SK-N-SH (cell line): Measurements from ENCODE around the gene JPT2. TPM values are rescaled to one million over a fixed set of nuclear protein-coding genes. Genes with fewer than 3 reads are reported as not detected.

Source experiments
- CTCF ChIA-PET: fragments of 300-600, 350-600 bp; formaldehyde crosslinking; extraction: SDS; loops from one replicate; lab custom pipeline; 2021; lab: Yijun Ruan, JAX
- POLR2A ChIA-PET: fragments of 350-600 bp; sonication (Branson Sonifier 250); formaldehyde crosslinking; extraction: SDS; loops from one replicate; lab custom pipeline; 2020; ENCODE audit warnings: antibody characterized with exemption, inconsistent platforms; lab: Yijun Ruan, JAX
- DNase-seq: peaks from one replicate; pipeline ENCODE4 v3.0.0; 2012
- H2AFZ ChIP-seq: fragments of 200-600 bp; sonication (generic); 2 replicates; pipeline ENCODE4 v1.8.1; 2016; ENCODE audit warnings: antibody characterized with exemption, mild to moderate bottlenecking, low read depth
- H3F3A ChIP-seq: fragments of 200-600 bp; sonication (generic); replicated peaks from 2 replicates; pipeline ENCODE3; 2016; ENCODE audit warnings: antibody characterized with exemption, mild to moderate bottlenecking; ENCODE audit not compliant: insufficient read depth
- H3K27ac ChIP-seq, 2 experiments: fragments of 200-500 bp in 1 of 2; fragments of 200-600 bp in 1 of 2; sonication (Bioruptor generic) in 1 of 2; sonication (generic), shearing (Covaris generic) in 1 of 2; 2 replicates each; pipeline versions ENCODE4 v1.5.1 to v1.6.1; 2014 to 2016; ENCODE audit warnings: low read depth in 2 of 2, inconsistent platforms in 1 of 2, low read length in 1 of 2, mild to moderate bottlenecking in 1 of 2, mixed read lengths in 1 of 2
- H3K27me3 ChIP-seq: fragments of 200-600 bp; sonication (generic), shearing (Covaris generic); 2 replicates; pipeline ENCODE4 v1.6.1; 2016; ENCODE audit warnings: mixed run types; ENCODE audit not compliant: insufficient read depth
- H3K36me3 ChIP-seq, 2 experiments: fragments of 200-500 bp in 1 of 2; fragments of 200-600 bp in 1 of 2; sonication (Bioruptor generic) in 1 of 2; sonication (generic) in 1 of 2; replicated peaks in 1 of 2; 2 replicates each; pipeline versions ENCODE3 to v1.5.1; 2014 to 2016; ENCODE audit warnings: low read length in 1 of 2, mild to moderate bottlenecking in 1 of 2; ENCODE audit not compliant: insufficient read depth in 2 of 2, control insufficient read depth in 1 of 2
- H3K4me1 ChIP-seq, 2 experiments: fragments of 200-500 bp in 1 of 2; fragments of 200-600 bp in 1 of 2; sonication (Bioruptor generic) in 1 of 2; sonication (generic), shearing (Covaris generic) in 1 of 2; 2 replicates each; pipeline versions ENCODE4 v1.5.1 to v1.6.1; 2014 to 2016; ENCODE audit warnings: low read depth in 1 of 2, low read length in 1 of 2, mixed run types in 1 of 2; ENCODE audit not compliant: insufficient read depth in 2 of 2, control insufficient read depth in 1 of 2
- H3K4me2 ChIP-seq: fragments of 200-600 bp; sonication (generic), shearing (Covaris generic); 2 replicates; pipeline ENCODE4 v1.6.1; 2017; ENCODE audit warnings: mixed run types
- H3K4me3 ChIP-seq, 2 experiments: fragments of 200-500 bp in 1 of 2; fragments of 200-600 bp in 1 of 2; sonication (Bioruptor generic) in 1 of 2; sonication (generic), shearing (Covaris generic) in 1 of 2; 2 replicates each; pipeline versions ENCODE4 v1.5.1 to v1.8.1; 2014 to 2016; ENCODE audit warnings: low read depth in 2 of 2, inconsistent platforms in 1 of 2, low read length in 1 of 2, mild to moderate bottlenecking in 1 of 2, mixed read lengths in 1 of 2, moderate library complexity in 1 of 2
- H3K79me2 ChIP-seq: fragments of 200-600 bp; sonication (generic); 2 replicates; pipeline ENCODE4 v1.8.1; 2017; ENCODE audit warnings: mild to moderate bottlenecking; ENCODE audit not compliant: insufficient read depth
- H3K9ac ChIP-seq: fragments of 200-600 bp; sonication (generic); 2 replicates; pipeline ENCODE4 v1.6.1; 2017; ENCODE audit warnings: mixed run types
- H3K9me2 ChIP-seq: fragments of 200-600 bp; sonication (generic); 2 replicates; pipeline ENCODE4 v1.6.1; 2017; ENCODE audit warnings: mixed run types
- H3K9me3 ChIP-seq: fragments of 200-600 bp; sonication (generic); 2 replicates; pipeline ENCODE4 v1.6.1; 2017; ENCODE audit warnings: mixed run types, mild to moderate bottlenecking, moderate library complexity
- H4K20me1 ChIP-seq: fragments of 200-600 bp; sonication (generic); 2 replicates; pipeline ENCODE4 v1.6.1; 2017; ENCODE audit warnings: mild to moderate bottlenecking, mixed run types; ENCODE audit not compliant: insufficient read depth
- CHD2 ChIP-seq: fragments of 150-350 bp; IDR thresholded peaks from 2 replicates; pipeline ENCODE4 v1.6.1; 2018; ENCODE audit warnings: low read length; ENCODE audit not compliant: partially characterized antibody
- EP300 ChIP-seq, 2 experiments: IDR thresholded peaks; 2 replicates each; pipeline versions ENCODE4 v1.4.0 to v1.6.1; 2012; ENCODE audit warnings: borderline replicate concordance in 1 of 2, low read depth in 1 of 2, low read length in 1 of 2
- GABPA ChIP-seq: IDR thresholded peaks from 2 replicates; pipeline ENCODE4 v1.4.0; 2012; ENCODE audit warnings: low read depth, mild to moderate bottlenecking
- GATA2 ChIP-seq: sonication (generic); formaldehyde crosslinking; IDR thresholded peaks from 2 replicates; pipeline ENCODE4 v1.5.0; 2020; ENCODE audit warnings: mild to moderate bottlenecking, missing genetic modification reagents
- JUND ChIP-seq: IDR thresholded peaks from 2 replicates; pipeline ENCODE4 v1.4.0; 2012
- MEF2A ChIP-seq: IDR thresholded peaks from 2 replicates; pipeline ENCODE4 v1.4.0; 2012; ENCODE audit warnings: low read depth, borderline replicate concordance
- NFIC ChIP-seq: IDR thresholded peaks from 2 replicates; pipeline ENCODE4 v1.4.0; 2012; ENCODE audit warnings: borderline replicate concordance
- RAD21 ChIP-seq: IDR thresholded peaks from 2 replicates; pipeline ENCODE4 v1.6.1; 2012; ENCODE audit warnings: mild to moderate bottlenecking, low read length
- RXRA ChIP-seq: IDR thresholded peaks from 2 replicates; pipeline ENCODE4 v1.4.0; 2012; ENCODE audit warnings: low read depth, mild to moderate bottlenecking, borderline replicate concordance
- SIN3A ChIP-seq: IDR thresholded peaks from 2 replicates; pipeline ENCODE4 v1.6.1; 2012; ENCODE audit warnings: low read depth, mild to moderate bottlenecking, low read length, moderate library complexity, borderline replicate concordance
- TAF1 ChIP-seq: IDR thresholded peaks from 2 replicates; pipeline ENCODE4 v1.6.1; 2012; ENCODE audit warnings: low read depth, mild to moderate bottlenecking, low read length, moderate library complexity, borderline replicate concordance
- WGBS: methylation state at CpG from one replicate; pipeline ENCODE4 v1.1.6; 2017; ENCODE audit warnings: low lambda C conversion rate; 5-methylcytosine and 5-hydroxymethylcytosine counted together
- polyA plus RNA-seq, 3 experiments: library from polyadenylated mRNA; depleted of rRNA; stranded (reverse); fragments of >200 nt; gene quantifications; 2 replicates each; pipeline ENCODE4 v1.2.3, GENCODE V29; 2012
- TF ChIP-seq, protein P1 (sequence below): IDR thresholded peaks from 2 replicates; pipeline ENCODE4 v1.4.0; 2012; ENCODE audit warnings: low read depth, borderline replicate concordance
- TF ChIP-seq, protein P2 (sequence below): IDR thresholded peaks from 2 replicates; pipeline ENCODE4 v1.4.0; 2012; ENCODE audit warnings: low read depth
- TF ChIP-seq, protein P3 (sequence below): fragments of 150-350 bp; IDR thresholded peaks from 2 replicates; pipeline ENCODE4 v1.6.1; 2016; ENCODE audit warnings: mild to moderate bottlenecking, low read depth, low read length
- TF ChIP-seq, protein P4 (sequence below): IDR thresholded peaks from 2 replicates; pipeline ENCODE4 v1.4.0; 2012; ENCODE audit warnings: low read depth, borderline replicate concordance
- TF ChIP-seq, protein P5 (sequence below): IDR thresholded peaks from 2 replicates; pipeline ENCODE4 v1.6.1; 2012; ENCODE audit warnings: mild to moderate bottlenecking, low read depth, low read length, moderate library complexity
- TF ChIP-seq, protein P6 (sequence below): fragments of 200-600 bp; sonication (generic); IDR thresholded peaks from 2 replicates; pipeline ENCODE4 v1.6.1; 2017; ENCODE audit warnings: antibody characterized with exemption, mild to moderate bottlenecking, moderate library complexity

JPT2 gene
- polyA plus RNA-seq, 1 of the 3 experiments (the other 2 are of a cell fraction) = 67.4 TPM

DNA sequence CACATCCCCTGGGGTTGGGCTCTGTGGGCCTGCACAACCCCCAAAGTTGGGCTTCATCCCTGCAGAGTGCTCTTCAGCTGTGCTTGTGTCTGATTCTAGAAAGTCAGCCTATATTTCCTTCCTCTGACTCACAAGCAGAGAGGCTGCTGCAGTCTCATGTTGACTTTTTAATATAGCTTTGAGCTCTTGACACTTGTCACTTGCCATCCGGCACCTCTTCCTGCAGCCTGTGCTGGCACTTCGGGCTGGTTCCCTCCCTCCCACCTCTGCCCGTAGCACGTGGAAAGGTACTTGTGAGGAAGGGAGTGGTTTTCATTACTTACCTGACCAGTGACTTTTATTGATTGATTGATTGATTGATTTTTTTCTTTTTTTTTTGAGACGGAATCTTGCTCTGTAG is 19.0 kb upstream of the JPT2 start (continued):
- TF ChIP-seq TAF1 (no peak), RXRA (no peak), NFIC (no peak)
- TF ChIP-seq, protein P1, sequence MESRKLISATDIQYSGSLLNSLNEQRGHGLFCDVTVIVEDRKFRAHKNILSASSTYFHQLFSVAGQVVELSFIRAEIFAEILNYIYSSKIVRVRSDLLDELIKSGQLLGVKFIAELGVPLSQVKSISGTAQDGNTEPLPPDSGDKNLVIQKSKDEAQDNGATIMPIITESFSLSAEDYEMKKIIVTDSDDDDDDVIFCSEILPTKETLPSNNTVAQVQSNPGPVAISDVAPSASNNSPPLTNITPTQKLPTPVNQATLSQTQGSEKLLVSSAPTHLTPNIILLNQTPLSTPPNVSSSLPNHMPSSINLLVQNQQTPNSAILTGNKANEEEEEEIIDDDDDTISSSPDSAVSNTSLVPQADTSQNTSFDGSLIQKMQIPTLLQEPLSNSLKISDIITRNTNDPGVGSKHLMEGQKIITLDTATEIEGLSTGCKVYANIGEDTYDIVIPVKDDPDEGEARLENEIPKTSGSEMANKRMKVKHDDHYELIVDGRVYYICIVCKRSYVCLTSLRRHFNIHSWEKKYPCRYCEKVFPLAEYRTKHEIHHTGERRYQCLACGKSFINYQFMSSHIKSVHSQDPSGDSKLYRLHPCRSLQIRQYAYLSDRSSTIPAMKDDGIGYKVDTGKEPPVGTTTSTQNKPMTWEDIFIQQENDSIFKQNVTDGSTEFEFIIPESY = no peak
- TF ChIP-seq, protein P2, sequence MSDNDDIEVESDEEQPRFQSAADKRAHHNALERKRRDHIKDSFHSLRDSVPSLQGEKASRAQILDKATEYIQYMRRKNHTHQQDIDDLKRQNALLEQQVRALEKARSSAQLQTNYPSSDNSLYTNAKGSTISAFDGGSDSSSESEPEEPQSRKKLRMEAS = no peak
- TF ChIP-seq, protein P3, sequence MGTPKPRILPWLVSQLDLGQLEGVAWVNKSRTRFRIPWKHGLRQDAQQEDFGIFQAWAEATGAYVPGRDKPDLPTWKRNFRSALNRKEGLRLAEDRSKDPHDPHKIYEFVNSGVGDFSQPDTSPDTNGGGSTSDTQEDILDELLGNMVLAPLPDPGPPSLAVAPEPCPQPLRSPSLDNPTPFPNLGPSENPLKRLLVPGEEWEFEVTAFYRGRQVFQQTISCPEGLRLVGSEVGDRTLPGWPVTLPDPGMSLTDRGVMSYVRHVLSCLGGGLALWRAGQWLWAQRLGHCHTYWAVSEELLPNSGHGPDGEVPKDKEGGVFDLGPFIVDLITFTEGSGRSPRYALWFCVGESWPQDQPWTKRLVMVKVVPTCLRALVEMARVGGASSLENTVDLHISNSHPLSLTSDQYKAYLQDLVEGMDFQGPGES = no peak

DNA sequence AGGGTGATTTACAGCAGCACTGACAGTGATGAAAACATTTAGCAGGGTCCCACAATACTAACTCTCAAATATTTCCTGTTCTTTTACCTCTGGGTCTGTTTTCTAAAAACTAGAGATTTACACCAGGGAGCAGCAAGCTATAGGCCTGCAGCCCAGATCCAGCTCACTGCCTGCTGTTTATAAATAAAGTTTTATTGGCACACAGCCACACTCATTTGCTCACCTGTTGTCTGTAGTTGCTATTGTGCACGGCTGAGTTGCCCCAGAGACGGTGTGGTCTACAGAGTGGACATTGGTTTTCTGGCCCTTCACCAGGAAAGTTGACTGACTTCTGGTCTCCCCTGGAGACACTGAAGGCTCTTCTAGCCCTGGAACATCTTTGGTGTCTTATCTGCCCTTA is 16.3 kb upstream of the JPT2 start:
- 74% methylated on average over 2 of the region's 2 CpGs for WGBS
- Histone ChIP-seq H3K79me2 (no peaks in the 10 kb centered on the region), H3K9ac (no peak overlapping the region), H3F3A (no peaks in the 10 kb centered on the region), H3K36me3 (peaks cover 22 to 74% of the 10 kb centered on the region in 2 experiments), H2AFZ (no peak overlapping the region), H3K27ac (no peak overlapping the region), H3K4me2 (no peak overlapping the region), H3K4me3 (no peak overlapping the region), H3K9me3 (no peaks in the 10 kb centered on the region), H3K27me3 (no peaks in the 10 kb centered on the region), H3K9me2 (no peaks in the 10 kb centered on the region), H4K20me1 (no peaks in the 10 kb centered on the region), H3K4me1 (peaks cover 0 to 7% of the 10 kb centered on the region in 2 experiments; a peak in 1 of 4 replicates)
- TF ChIP-seq RAD21 = no peak
- TF ChIP-seq EP300 (IDR thresholded peaks at IDR 0.05; ENCODE audit: borderline replicate concordance in 1 of 2, low read depth in 1 of 2, low read length in 1 of 2) = no peak
- TF ChIP-seq, protein P4, sequence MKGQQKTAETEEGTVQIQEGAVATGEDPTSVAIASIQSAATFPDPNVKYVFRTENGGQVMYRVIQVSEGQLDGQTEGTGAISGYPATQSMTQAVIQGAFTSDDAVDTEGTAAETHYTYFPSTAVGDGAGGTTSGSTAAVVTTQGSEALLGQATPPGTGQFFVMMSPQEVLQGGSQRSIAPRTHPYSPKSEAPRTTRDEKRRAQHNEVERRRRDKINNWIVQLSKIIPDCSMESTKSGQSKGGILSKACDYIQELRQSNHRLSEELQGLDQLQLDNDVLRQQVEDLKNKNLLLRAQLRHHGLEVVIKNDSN = no peak
- no peak for TF ChIP-seq JUND
- no peak for DNase-seq
- CTCF ChIA-PET = no interaction called here
- POLR2A ChIA-PET = no interaction called here

DNA sequence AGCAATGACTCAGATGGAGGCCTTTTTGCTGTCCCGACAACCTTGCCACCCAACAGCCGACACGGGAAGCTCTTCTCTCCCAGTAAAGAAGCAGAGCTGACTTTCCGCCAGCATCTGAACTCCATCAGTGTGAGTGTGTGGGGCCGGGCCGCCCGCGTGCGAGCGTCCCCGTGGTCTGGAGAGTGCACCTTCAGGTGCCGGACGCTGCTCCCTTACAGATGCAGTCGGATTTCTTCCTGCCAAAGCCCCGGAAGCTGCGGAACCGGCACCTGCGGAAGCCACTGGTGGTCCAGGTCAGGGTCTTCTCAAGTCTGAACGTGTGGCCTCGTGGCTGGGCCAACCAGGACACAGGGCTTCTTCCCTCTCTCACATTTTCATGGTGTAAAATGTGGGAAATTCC is 15.5 kb upstream of the JPT2 start:
- no peak overlapping the region for H2AFZ ChIP-seq
- no peaks in the 10 kb centered on the region for H3K27me3 ChIP-seq
- H3K4me2 ChIP-seq = no peak overlapping the region
- H3K36me3 ChIP-seq = peaks cover 22 to 74% of the 10 kb centered on the region in 2 experiments
- H3K79me2 ChIP-seq = no peaks in the 10 kb centered on the region
- 85% methylated on average over 7 of the region's 20 CpGs for WGBS
- H3K4me3 ChIP-seq = no peak overlapping the region
- DNase-seq = no peak
- CTCF ChIA-PET = no interaction called here
- no peak overlapping the region for H3K27ac ChIP-seq
- peaks cover 0 to 2% of the 10 kb centered on the region in 2 experiments; a peak in 1 of 4 replicates for H3K4me1 ChIP-seq
- H3F3A ChIP-seq = no peaks in the 10 kb centered on the region
- H3K9ac ChIP-seq = no peak overlapping the region
- no peaks in the 10 kb centered on the region for H3K9me2 ChIP-seq
- H4K20me1 ChIP-seq = no peaks in the 10 kb centered on the region
- no peaks in the 10 kb centered on the region for H3K9me3 ChIP-seq
- POLR2A ChIA-PET = interaction anchor here (0.6 kb wide), 1 partner anchor 117 kb away, joined by 3 read pairs; no protein-coding TSS in a partner anchor
- TF ChIP-seq, protein P5, sequence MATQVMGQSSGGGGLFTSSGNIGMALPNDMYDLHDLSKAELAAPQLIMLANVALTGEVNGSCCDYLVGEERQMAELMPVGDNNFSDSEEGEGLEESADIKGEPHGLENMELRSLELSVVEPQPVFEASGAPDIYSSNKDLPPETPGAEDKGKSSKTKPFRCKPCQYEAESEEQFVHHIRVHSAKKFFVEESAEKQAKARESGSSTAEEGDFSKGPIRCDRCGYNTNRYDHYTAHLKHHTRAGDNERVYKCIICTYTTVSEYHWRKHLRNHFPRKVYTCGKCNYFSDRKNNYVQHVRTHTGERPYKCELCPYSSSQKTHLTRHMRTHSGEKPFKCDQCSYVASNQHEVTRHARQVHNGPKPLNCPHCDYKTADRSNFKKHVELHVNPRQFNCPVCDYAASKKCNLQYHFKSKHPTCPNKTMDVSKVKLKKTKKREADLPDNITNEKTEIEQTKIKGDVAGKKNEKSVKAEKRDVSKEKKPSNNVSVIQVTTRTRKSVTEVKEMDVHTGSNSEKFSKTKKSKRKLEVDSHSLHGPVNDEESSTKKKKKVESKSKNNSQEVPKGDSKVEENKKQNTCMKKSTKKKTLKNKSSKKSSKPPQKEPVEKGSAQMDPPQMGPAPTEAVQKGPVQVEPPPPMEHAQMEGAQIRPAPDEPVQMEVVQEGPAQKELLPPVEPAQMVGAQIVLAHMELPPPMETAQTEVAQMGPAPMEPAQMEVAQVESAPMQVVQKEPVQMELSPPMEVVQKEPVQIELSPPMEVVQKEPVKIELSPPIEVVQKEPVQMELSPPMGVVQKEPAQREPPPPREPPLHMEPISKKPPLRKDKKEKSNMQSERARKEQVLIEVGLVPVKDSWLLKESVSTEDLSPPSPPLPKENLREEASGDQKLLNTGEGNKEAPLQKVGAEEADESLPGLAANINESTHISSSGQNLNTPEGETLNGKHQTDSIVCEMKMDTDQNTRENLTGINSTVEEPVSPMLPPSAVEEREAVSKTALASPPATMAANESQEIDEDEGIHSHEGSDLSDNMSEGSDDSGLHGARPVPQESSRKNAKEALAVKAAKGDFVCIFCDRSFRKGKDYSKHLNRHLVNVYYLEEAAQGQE = no peak
- TF ChIP-seq SIN3A (no peak), GABPA (no peak), GATA2 (CRISPR knock-in tag) (no peak), MEF2A (no peak), RXRA (no peak), CHD2 (no peak)
- TF ChIP-seq, protein P6, sequence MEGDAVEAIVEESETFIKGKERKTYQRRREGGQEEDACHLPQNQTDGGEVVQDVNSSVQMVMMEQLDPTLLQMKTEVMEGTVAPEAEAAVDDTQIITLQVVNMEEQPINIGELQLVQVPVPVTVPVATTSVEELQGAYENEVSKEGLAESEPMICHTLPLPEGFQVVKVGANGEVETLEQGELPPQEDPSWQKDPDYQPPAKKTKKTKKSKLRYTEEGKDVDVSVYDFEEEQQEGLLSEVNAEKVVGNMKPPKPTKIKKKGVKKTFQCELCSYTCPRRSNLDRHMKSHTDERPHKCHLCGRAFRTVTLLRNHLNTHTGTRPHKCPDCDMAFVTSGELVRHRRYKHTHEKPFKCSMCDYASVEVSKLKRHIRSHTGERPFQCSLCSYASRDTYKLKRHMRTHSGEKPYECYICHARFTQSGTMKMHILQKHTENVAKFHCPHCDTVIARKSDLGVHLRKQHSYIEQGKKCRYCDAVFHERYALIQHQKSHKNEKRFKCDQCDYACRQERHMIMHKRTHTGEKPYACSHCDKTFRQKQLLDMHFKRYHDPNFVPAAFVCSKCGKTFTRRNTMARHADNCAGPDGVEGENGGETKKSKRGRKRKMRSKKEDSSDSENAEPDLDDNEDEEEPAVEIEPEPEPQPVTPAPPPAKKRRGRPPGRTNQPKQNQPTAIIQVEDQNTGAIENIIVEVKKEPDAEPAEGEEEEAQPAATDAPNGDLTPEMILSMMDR = no peak
